ENCODE data around the gene TAF10. TPM values are rescaled to one million over a fixed set of nuclear protein-coding genes. Genes with fewer than 3 reads are reported as not detected.

TAF10 gene
- total RNA-seq, 2 experiments from 2014 or later, result 133 to 152 TPM

- DNase-seq, result no peak
Measured at GRCh38 chr11:6563667-6564066, 48.3 kb downstream of the TAF10 start.

GRCh38 chr11:6563121-6563619 lies 48.8 kb downstream of the TAF10 start:
- H3K27me3 Mint-ChIP-seq, result no peaks in the 10 kb centered on the region
- no peaks in the 10 kb centered on the region for H3K4me1 Mint-ChIP-seq
- CTCF ChIA-PET, result interaction anchor here (0.7 to 1.5 kb wide), 3 partner anchors 9 to 64 kb away, joined by 3 read pairs; no protein-coding TSS in a partner anchor
- H3K27ac Mint-ChIP-seq, result no peak overlapping the region
- no peak overlapping the region for H3K4me3 Mint-ChIP-seq
- DNase-seq, result no peak
- peaks cover 8% of the 10 kb centered on the region for H3K36me3 Mint-ChIP-seq (ENCODE audit: low read depth)
- H3K9me3 Mint-ChIP-seq (ENCODE audit: low read depth), result no peaks in the 10 kb centered on the region
- no peak for ATAC-seq
- POLR2A ChIA-PET, result interaction anchor here (1.4 kb wide), 1 partner anchor 39 kb away, joined by 4 read pairs; no protein-coding TSS in a partner anchor
- intact Hi-C loops (cut with DNase I, micrococcal nuclease), result no loop called here

More at GRCh38 chr11:6563667-6564066, 48.3 kb downstream of the TAF10 start:
- CTCF ChIA-PET, result interaction anchor here (1.5 kb wide), 1 partner anchor 65 kb away, joined by 3 read pairs; no protein-coding TSS in a partner anchor
- intact Hi-C loops (cut with DNase I, micrococcal nuclease), result no loop called here
- H3K27me3 Mint-ChIP-seq, result no peaks in the 10 kb centered on the region
- peaks cover 8% of the 10 kb centered on the region for H3K36me3 Mint-ChIP-seq (ENCODE audit: low read depth)
- H3K4me3 Mint-ChIP-seq, result no peak overlapping the region
- no peaks in the 10 kb centered on the region for H3K9me3 Mint-ChIP-seq (ENCODE audit: low read depth)
- H3K4me1 Mint-ChIP-seq, result no peaks in the 10 kb centered on the region
- ATAC-seq, result no peak
- H3K27ac Mint-ChIP-seq, result no peak overlapping the region
- POLR2A ChIA-PET, result interaction anchor here (1.4 kb wide), 1 partner anchor 39 kb away, joined by 4 read pairs; no protein-coding TSS in a partner anchor

- intact Hi-C loops (cut with DNase I, micrococcal nuclease), result no loop called here
- H3K4me3 Mint-ChIP-seq, result no peak overlapping the region
- no peak overlapping the region for H3K27ac Mint-ChIP-seq
- ChIA-PET CTCF (no interaction called here), POLR2A (no interaction called here)
- DNase-seq (no peak), ATAC-seq (no peak)
- H3K27me3 Mint-ChIP-seq, result no peaks in the 10 kb centered on the region
- H3K4me1 Mint-ChIP-seq, result no peaks in the 10 kb centered on the region
- H3K9me3 Mint-ChIP-seq (ENCODE audit: low read depth), result no peaks in the 10 kb centered on the region
- peaks cover 8% of the 10 kb centered on the region for H3K36me3 Mint-ChIP-seq (ENCODE audit: low read depth)
Measured at GRCh38 chr11:6561288-6561687, 50.7 kb downstream of the TAF10 start.

Other genes with a start within 250 kb of the TAF10 start
- 10 to 100 TPM; 13.1 to 14.1 TPM for gene SMPD1, start 221.7 kb downstream of the TAF10 start, total RNA-seq
- 10 to 100 TPM; 43.2 to 49.8 TPM for gene APBB1, start 193.1 kb downstream of the TAF10 start, total RNA-seq
- under 1 TPM; 0.16 to 0.33 TPM for gene HPX, start 171.2 kb downstream of the TAF10 start, total RNA-seq
- 1 to 10 TPM; 3.8 to 4.2 TPM for gene TRIM3, start 138.3 kb downstream of the TAF10 start, total RNA-seq
- gene ARFIP2, start 130.9 kb downstream of the TAF10 start, total RNA-seq, result 10 to 100 TPM; 36.7 to 40.3 TPM
- gene TIMM10B, start 130.7 kb downstream of the TAF10 start, total RNA-seq, result 10 to 100 TPM; 27.1 to 39.2 TPM
- gene DNHD1, start 114.9 kb downstream of the TAF10 start, total RNA-seq, result 10 to 100 TPM; 20.9 to 21.0 TPM
- gene RRP8, start 8.6 kb downstream of the TAF10 start, total RNA-seq, result 10 to 100 TPM; 34.4 to 35.0 TPM
- gene ILK, start 8.4 kb downstream of the TAF10 start, total RNA-seq, result 10 to 100 TPM; 85.6 to 89.0 TPM
- gene TPP1, start 7.2 kb upstream of the TAF10 start, total RNA-seq, result 10 to 100 TPM; 38.1 to 47.9 TPM
- under 1 TPM; 0.78 to 0.91 TPM for gene DCHS1, start 43.6 kb upstream of the TAF10 start, total RNA-seq
- 100 to 1,000 TPM; 118 to 156 TPM for gene MRPL17, start 71.1 kb upstream of the TAF10 start, total RNA-seq
- gene OR2AG2, start 159.8 kb upstream of the TAF10 start, total RNA-seq, result under 1 TPM; 0.14 to 0.26 TPM
- not detected for gene OR2AG1, start 170.8 kb upstream of the TAF10 start, total RNA-seq
- gene OR6A2, start 187.5 kb upstream of the TAF10 start, total RNA-seq, result under 1 TPM; 0.14 to 0.25 TPM
- gene OR10A5, start 233.5 kb upstream of the TAF10 start, total RNA-seq, result not detected

All from activated CD4-positive, alpha-beta T cell treated with anti-CD3 and anti-CD28 coated beads for 36 hours (primary cell).